Right atrium auricular region (tissue), 2 donors: Measurements from ENCODE around the gene FBH1. TPM values are rescaled to one million over a fixed set of nuclear protein-coding genes. Genes with fewer than 3 reads are reported as not detected.
A peak's percentile ranks its signal among the peaks of the same experiment; 100 is the strongest.

Source experiments
- DNase-seq: peaks from one replicate; pipeline ENCODE4 v3.0.0-alpha.2; 2019; ENCODE audit warnings: low spot score
- H3K27ac ChIP-seq, 2 donors: fragments of 200-600 bp; sonication (generic); 1 replicate in 1 of 2; 2 replicates in 1 of 2; pipeline ENCODE4 v1.5.1; 2016 to 2019
- H3K27me3 ChIP-seq, 2 donors: fragments of 200-600 bp; sonication (generic); one replicate each; pipeline versions ENCODE4 v1.5.1 to v1.6.0; 2017 to 2019
- H3K36me3 ChIP-seq: fragments of 200-600 bp; sonication (generic); one replicate; pipeline ENCODE4 v1.5.1; 2016
- H3K4me1 ChIP-seq, 2 donors: fragments of 200-600 bp; sonication (generic); one replicate each; pipeline versions ENCODE4 v1.5.1 to v1.6.0; 2017 to 2019
- H3K4me3 ChIP-seq, 2 donors: fragments of 200-600 bp; sonication (generic); 1 replicate in 1 of 2; 2 replicates in 1 of 2; pipeline ENCODE4 v1.5.1; 2017 to 2019; ENCODE audit warnings: mild to moderate bottlenecking in 1 of 2, moderate library complexity in 1 of 2
- H3K9me3 ChIP-seq, 2 donors: fragments of 200-600 bp; sonication (generic); one replicate each; pipeline ENCODE4 v1.5.1; 2019
- CTCF ChIP-seq, 2 donors: fragments of 200-600 bp; sonication (generic); IDR thresholded peaks; one replicate each; pipeline ENCODE4 v1.5.1; 2019; ENCODE audit warnings: antibody characterized with exemption in 2 of 2
- total RNA-seq, 2 donors: library from RNA; depleted of rRNA; stranded (reverse); fragments of >200 nt; gene quantifications; one replicate each; pipeline ENCODE4 v1.1.0, GENCODE V29; 2016

The FBH1 gene
- total RNA-seq, 2 donors from 2014 or later: 68.7 to 93.4 TPM

- no peak overlapping the region for H3K4me3 ChIP-seq
- DNase-seq: no peak
Observed at GRCh38 chr10:5897053-5897340, 7.0 kb downstream of the FBH1 start.

GRCh38 chr10:5897504-5897903 is 7.5 kb downstream of the FBH1 start:
- DNase-seq: no peak
- no peak overlapping the region for H3K4me3 ChIP-seq
- H3K4me1 ChIP-seq: peaks cover 0 to 61% of the 10 kb centered on the region in 2 donors
- TF ChIP-seq CTCF (IDR thresholded peaks at IDR 0.05): no peak
- peaks cover 5% of the 10 kb centered on the region for H3K36me3 ChIP-seq
- peak overlapping the region; percentile 41 to 64 for H3K27ac ChIP-seq
- no peaks in the 10 kb centered on the region for H3K27me3 ChIP-seq
- peaks cover 0 to 5% of the 10 kb centered on the region in 2 donors for H3K9me3 ChIP-seq

More at GRCh38 chr10:5897053-5897340, 7.0 kb downstream of the FBH1 start:
- Histone ChIP-seq H3K36me3 (peaks cover 5% of the 10 kb centered on the region), H3K4me1 (peaks cover 0 to 62% of the 10 kb centered on the region in 2 donors), H3K9me3 (peaks cover 0 to 5% of the 10 kb centered on the region in 2 donors), H3K27me3 (no peaks in the 10 kb centered on the region), H3K27ac (peak overlapping the region; percentile 41 to 64)
- TF ChIP-seq CTCF (IDR thresholded peaks at IDR 0.05): no peak

- peaks cover 5% of the 10 kb centered on the region for H3K36me3 ChIP-seq
- no peak for TF ChIP-seq CTCF (IDR thresholded peaks at IDR 0.05)
- H3K4me3 ChIP-seq: no peak overlapping the region
- no peaks in the 10 kb centered on the region for H3K27me3 ChIP-seq
- H3K4me1 ChIP-seq: peaks cover 0 to 61% of the 10 kb centered on the region in 2 donors
- H3K9me3 ChIP-seq: peaks cover 0 to 5% of the 10 kb centered on the region in 2 donors
- DNase-seq: no peak
- peak overlapping the region in 1 of 2 donors; percentile 64 for H3K27ac ChIP-seq
Observed at GRCh38 chr10:5898163-5898562, 8.1 kb downstream of the FBH1 start.

GRCh38 chr10:5900247-5900646 is 10.2 kb downstream of the FBH1 start:
- no peak for TF ChIP-seq CTCF (IDR thresholded peaks at IDR 0.05)
- Histone ChIP-seq H3K27me3 (no peaks in the 10 kb centered on the region), H3K4me3 (no peak overlapping the region), H3K36me3 (no peaks in the 10 kb centered on the region), H3K27ac (no peak overlapping the region), H3K9me3 (peaks cover 0 to 5% of the 10 kb centered on the region in 2 donors), H3K4me1 (peaks cover 0 to 60% of the 10 kb centered on the region in 2 donors)
- no peak for DNase-seq

GRCh38 chr10:5902511-5903274 is 12.7 kb downstream of the FBH1 start:
- Histone ChIP-seq H3K27me3 (no peaks in the 10 kb centered on the region), H3K4me1 (peaks cover 0 to 53% of the 10 kb centered on the region in 2 donors), H3K36me3 (peaks cover 7% of the 10 kb centered on the region), H3K27ac (no peak overlapping the region), H3K9me3 (peaks cover 0 to 5% of the 10 kb centered on the region in 2 donors), H3K4me3 (no peak overlapping the region)
- no peak for TF ChIP-seq CTCF (IDR thresholded peaks at IDR 0.05)
- no peak for DNase-seq

GRCh38 chr10:5903563-5903962 is 13.5 kb downstream of the FBH1 start:
- Histone ChIP-seq H3K27ac (peak overlapping the region; percentile 24 to 60), H3K4me1 (peaks cover 0 to 48% of the 10 kb centered on the region in 2 donors), H3K9me3 (no peaks in the 10 kb centered on the region), H3K36me3 (peaks cover 9% of the 10 kb centered on the region), H3K27me3 (no peaks in the 10 kb centered on the region), H3K4me3 (no peak overlapping the region)
- DNase-seq: no peak
- TF ChIP-seq CTCF (IDR thresholded peaks at IDR 0.05): no peak
